ENCODE results near the gene HSPA12B. TPM values are rescaled to one million over a fixed set of nuclear protein-coding genes. Genes with fewer than 3 reads are reported as not detected.

Gene HSPA12B
- total and polyA plus RNA-seq, 2 of the 8 experiments (the other 6 are each of a cell fraction or from before 2014, with no cell fraction given) = 2.2 to 4.3 TPM

GRCh38 chr20:3741836-3742458 lies 9.5 kb downstream of the HSPA12B start:
- POLR2A ChIA-PET (ENCODE audit: partially characterized antibody) = interaction anchor here (1.1 to 1.6 kb wide), 2 partner anchors 9 to 45 kb away, joined by 4 to 5 read pairs; no protein-coding TSS in a partner anchor
- H3K4me2 ChIP-seq (ENCODE audit: insufficient read depth in 1 of 2, low read depth in 2 of 2, low read length in 2 of 2) = no peak overlapping the region
- no peak overlapping the region for H3K56ac ChIP-seq (replicated peaks; ENCODE audit: insufficient read length, low read depth, low read length)
- H3K4me1 ChIP-seq (replicated peaks in 1 of 4; ENCODE audit: control insufficient read depth in 3 of 4, insufficient read depth in 4 of 4, low read length in 3 of 4) = peaks cover 0 to 22% (median 16%) of the 10 kb centered on the region in 4 experiments; a peak in 6 of 7 replicates
- H4K91ac ChIP-seq (replicated peaks; ENCODE audit: insufficient read length, low read length) = no peak overlapping the region
- no peak overlapping the region; the same call in 1 of the 2 replicates for H3K18ac ChIP-seq (ENCODE audit: extremely low read depth, low read length)
- H3K79me2 ChIP-seq (ENCODE audit: control insufficient read depth in 1 of 2, insufficient read depth in 2 of 2, low read length in 2 of 2) = no peaks in the 10 kb centered on the region
- 77% methylated on average over 6 of the region's 7 CpGs; no CpG with 5 or more reads in 1 of the 2 experiments for WGBS, 2 experiments (ENCODE audit: extremely low coverage in 1 of 2, insufficient coverage in 1 of 2, insufficient read length in 1 of 2, insufficient replicate concordance in 2 of 2, low coverage in 1 of 2, low lambda C conversion rate in 2 of 2, missing lambda C conversion rate in 1 of 2)
- H3K79me1 ChIP-seq (ENCODE audit: low read depth, low read length) = no peaks in the 10 kb centered on the region
- H4K5ac ChIP-seq (ENCODE audit: insufficient read length, low read depth, low read length) = no peak overlapping the region
- no peak overlapping the region for H3K4me3 ChIP-seq (ENCODE audit: extremely low read depth in 1 of 4, insufficient read depth in 2 of 4, low read depth in 3 of 4, low read length in 4 of 4)
- H2AK5ac ChIP-seq (ENCODE audit: low read depth, low read length) = no peak overlapping the region
- no peaks in the 10 kb centered on the region for H3K36me3 ChIP-seq (ENCODE audit: control insufficient read depth in 2 of 4, insufficient read depth in 4 of 4, low read length in 3 of 4)
- no peak overlapping the region for H3K14ac ChIP-seq (ENCODE audit: insufficient read length)
- CTCF ChIA-PET (ENCODE audit: partially characterized antibody) = interaction anchor here (0.6 to 18.5 kb wide), 10 partner anchors 10 to 187 kb away, joined by 3 to 308 read pairs (median 7); partner anchors contain the start of gene SIGLEC1
- DNase-seq (ENCODE audit: low read depth in 1 of 2, low spot score in 2 of 2) = no peak
- no peak overlapping the region for H2BK5ac ChIP-seq (ENCODE audit: low read depth, low read length)
- H2BK15ac ChIP-seq (ENCODE audit: low read length) = no peak overlapping the region
- H4K8ac ChIP-seq (ENCODE audit: extremely low read depth, insufficient read depth, low read length) = no peak overlapping the region
- no peak for FAIRE-seq
- H3K9me3 ChIP-seq (ENCODE audit: insufficient read depth in 2 of 2, low read depth in 1 of 2, low read length in 1 of 2) = no peaks in the 10 kb centered on the region
- H3K23me2 ChIP-seq (ENCODE audit: low read depth, low read length) = peaks cover 6% of the 10 kb centered on the region; the same call in 1 of the 2 replicates
- H2BK120ac ChIP-seq (replicated peaks; ENCODE audit: low read depth, low read length) = no peak overlapping the region
- H4K20me1 ChIP-seq (replicated peaks in 1 of 2; ENCODE audit: control insufficient read depth in 1 of 2, insufficient read depth in 2 of 2, low read length in 2 of 2) = no peaks in the 10 kb centered on the region
- H2BK20ac ChIP-seq (ENCODE audit: low read length) = no peak overlapping the region
- no peak overlapping the region for H3K4ac ChIP-seq (replicated peaks; ENCODE audit: insufficient read length, low read depth, low read length)
- H2BK12ac ChIP-seq (ENCODE audit: low read depth, low read length) = 0 out of 2 replicates have a peak overlapping the region, but pooled peaks have one; percentile 39
- H3K27me3 ChIP-seq (replicated peaks in 1 of 4; ENCODE audit: control insufficient read depth in 3 of 4, extremely low read depth in 1 of 4, insufficient read depth in 3 of 4, low read length in 3 of 4) = peaks cover 0 to 6% (median 5%) of the 10 kb centered on the region in 4 experiments; a peak in 3 of 7 replicates
- no peak overlapping the region for H3K23ac ChIP-seq (ENCODE audit: insufficient read length)
- H2AFZ ChIP-seq (ENCODE audit: low read length) = no peak overlapping the region
- TF ChIP-seq RNF2 (IDR thresholded peaks at IDR 0.05; ENCODE audit: borderline replicate concordance, low read depth, low read length, missing control alignments, poor library complexity, severe bottlenecking) (no peak), YY1 (IDR thresholded peaks at IDR 0.05; ENCODE audit: low read depth, low read length) (peak; percentile 49; the same call in 1 of the 2 replicates)
- no peak overlapping the region for H3K9ac ChIP-seq (replicated peaks in 1 of 4; ENCODE audit: extremely low read depth in 1 of 4, low read depth in 3 of 4, low read length in 3 of 4)
- H3K27ac ChIP-seq (ENCODE audit: low read depth, low read length) = no peak overlapping the region

All from H1 (cell line).